Measurements from ENCODE around the gene EMX2.

EMX2 gene

GRCh38 chr10:117565068-117565467 lies 22.5 kb downstream of the EMX2 start:
- peaks cover 69% of the 10 kb centered on the region for H3K27me3 ChIP-seq (ENCODE audit: insufficient read depth, low read depth, severe bottlenecking)
- no peak overlapping the region for H3K4me3 ChIP-seq (ENCODE audit: low read depth, low read length)
- no peak overlapping the region for H3K27ac ChIP-seq
- no peak for DNase-seq
- TF ChIP-seq CTCF (IDR thresholded peaks at IDR 0.05; ENCODE audit: low read depth, low read length): no peak
- no peaks in the 10 kb centered on the region for H3K9me3 ChIP-seq (ENCODE audit: severe bottlenecking)
- H3K36me3 ChIP-seq: no peaks in the 10 kb centered on the region

- DNase-seq: no peak
These were observed 25.8 kb downstream of the EMX2 start for GRCh38 chr10:117568334-117568733.

GRCh38 chr10:117569610-117570390 lies 27.3 kb downstream of the EMX2 start:
- H3K27me3 ChIP-seq (ENCODE audit: insufficient read depth, low read depth, severe bottlenecking): peaks cover 78% of the 10 kb centered on the region
- DNase-seq: no peak
- no peak overlapping the region for H3K4me3 ChIP-seq (ENCODE audit: low read depth, low read length)
- H3K27ac ChIP-seq: no peak overlapping the region
- no peaks in the 10 kb centered on the region for H3K36me3 ChIP-seq
- no peak for TF ChIP-seq CTCF (IDR thresholded peaks at IDR 0.05; ENCODE audit: low read depth, low read length)
- no peaks in the 10 kb centered on the region for H3K9me3 ChIP-seq (ENCODE audit: severe bottlenecking)

More at GRCh38 chr10:117568334-117568733, 25.8 kb downstream of the EMX2 start:
- H3K9me3 ChIP-seq (ENCODE audit: severe bottlenecking): no peaks in the 10 kb centered on the region
- H3K36me3 ChIP-seq: no peaks in the 10 kb centered on the region
- H3K4me3 ChIP-seq (ENCODE audit: low read depth, low read length): no peak overlapping the region
- H3K27ac ChIP-seq: no peak overlapping the region
- peaks cover 68% of the 10 kb centered on the region for H3K27me3 ChIP-seq (ENCODE audit: insufficient read depth, low read depth, severe bottlenecking)
- TF ChIP-seq CTCF (IDR thresholded peaks at IDR 0.05; ENCODE audit: low read depth, low read length): no peak

- no peak for TF ChIP-seq CTCF (IDR thresholded peaks at IDR 0.05; ENCODE audit: low read depth, low read length)
- H3K4me3 ChIP-seq (ENCODE audit: low read depth, low read length): no peak overlapping the region
- peaks cover 79% of the 10 kb centered on the region for H3K27me3 ChIP-seq (ENCODE audit: insufficient read depth, low read depth, severe bottlenecking)
- H3K36me3 ChIP-seq: no peaks in the 10 kb centered on the region
- no peak overlapping the region for H3K27ac ChIP-seq
- H3K9me3 ChIP-seq (ENCODE audit: severe bottlenecking): no peaks in the 10 kb centered on the region
- DNase-seq: no peak
These were observed 28.3 kb downstream of the EMX2 start for GRCh38 chr10:117570880-117571279.

- Histone ChIP-seq H3K4me3 (ENCODE audit: low read depth, low read length) (no peak overlapping the region), H3K36me3 (no peaks in the 10 kb centered on the region), H3K27me3 (ENCODE audit: insufficient read depth, low read depth, severe bottlenecking) (peaks cover 73% of the 10 kb centered on the region), H3K27ac (no peak overlapping the region), H3K9me3 (ENCODE audit: severe bottlenecking) (no peaks in the 10 kb centered on the region)
- TF ChIP-seq CTCF (IDR thresholded peaks at IDR 0.05; ENCODE audit: low read depth, low read length): no peak
- DNase-seq: no peak
These were observed 32.1 kb downstream of the EMX2 start for GRCh38 chr10:117574498-117575146.

Measured in WERI-Rb-1 (cell line).